HTR-8/SVneo (cell line): ENCODE measurements around the gene ANKRD66.
"Not testable (repeated sequence)": the region's sequence is repeated elsewhere in the genome, so short reads cannot be mapped to it uniquely, and the experiment has no call there.

ENCODE experiments used
- DNase-seq: peaks from one replicate; pipeline ENCODE4 v3.0.0; 2011; ENCODE audit warnings: low spot score, mixed read lengths; ENCODE audit not compliant: insufficient read length
- FAIRE-seq: peaks from 2 replicates; lab custom pipeline; 2011; peaks lifted over from hg19 to GRCh38; lab: Jason Lieb, UNC

Gene ANKRD66

GRCh38 chr6:46746696-46747095, at the start of gene ANKRD66:
Gene ANKRD66, plus strand, starts transcription at chr6:46746933. Its CDS starts 5,016 bp downstream, at chr6:46751949.
- FAIRE-seq, result no peak
- DNase-seq, result no peak

GRCh38 chr6:46699970-46700369, 46.8 kb upstream of the ANKRD66 start:
- no peak for FAIRE-seq
- no peak for DNase-seq

GRCh38 chr6:46704562-46704961, 42.2 kb upstream of the ANKRD66 start:
- DNase-seq, result peak; percentile 7
- FAIRE-seq, result no peak

- no peak for FAIRE-seq
Measured at GRCh38 chr6:46706464-46706863, 40.3 kb upstream of the ANKRD66 start.

GRCh38 chr6:46711491-46711890, 35.2 kb upstream of the ANKRD66 start:
- DNase-seq, result no peak
- FAIRE-seq, result no peak

More at GRCh38 chr6:46706464-46706863, 40.3 kb upstream of the ANKRD66 start:
- no peak for DNase-seq

- DNase-seq, result no peak
Measured at GRCh38 chr6:46715141-46715540, 31.6 kb upstream of the ANKRD66 start.

GRCh38 chr6:46719099-46719498, 27.6 kb upstream of the ANKRD66 start:
- DNase-seq, result no peak
- no peak for FAIRE-seq

More at GRCh38 chr6:46715141-46715540, 31.6 kb upstream of the ANKRD66 start:
- FAIRE-seq, result no peak

GRCh38 chr6:46720401-46720800, 26.3 kb upstream of the ANKRD66 start:
- no peak for FAIRE-seq
- no peak for DNase-seq

- DNase-seq, result no peak
- no peak for FAIRE-seq
Measured at GRCh38 chr6:46729787-46730326, 16.9 kb upstream of the ANKRD66 start.

- FAIRE-seq (no peak), DNase-seq (no peak)
Measured at GRCh38 chr6:46730921-46731461, 15.7 kb upstream of the ANKRD66 start.

- FAIRE-seq (no peak), DNase-seq (no peak)
Measured at GRCh38 chr6:46733341-46733801, 13.4 kb upstream of the ANKRD66 start.

- no peak for FAIRE-seq
- peak; percentile 27 for DNase-seq
Measured at GRCh38 chr6:46734867-46735719, 11.6 kb upstream of the ANKRD66 start, which contains the start of gene PLA2G7. Gene PLA2G7, minus strand, starts transcription at chr6:46735375. Its CDS starts 12,484 bp downstream, at chr6:46722891.

GRCh38 chr6:46735720-46736031, 11.1 kb upstream of the ANKRD66 start:
- FAIRE-seq, result no peak

GRCh38 chr6:46736906-46737305, 9.8 kb upstream of the ANKRD66 start:
- DNase-seq, result no peak
- FAIRE-seq, result no peak

More at GRCh38 chr6:46735720-46736031, 11.1 kb upstream of the ANKRD66 start:
- DNase-seq, result no peak

GRCh38 chr6:46741482-46741881, 5.3 kb upstream of the ANKRD66 start:
- DNase-seq (no peak), FAIRE-seq (no peak)

GRCh38 chr6:46741910-46742309, 4.8 kb upstream of the ANKRD66 start:
- DNase-seq, result no peak
- FAIRE-seq, result no peak

GRCh38 chr6:46743425-46744158, 3.1 kb upstream of the ANKRD66 start:
- DNase-seq (no peak), FAIRE-seq (no peak)

- FAIRE-seq, result not testable (repeated sequence)
Measured at GRCh38 chr6:46744159-46744725, 2.5 kb upstream of the ANKRD66 start.

GRCh38 chr6:46745973-46746372, 760 bp upstream of the ANKRD66 start:
- FAIRE-seq, result no peak
- DNase-seq, result no peak

More at GRCh38 chr6:46744159-46744725, 2.5 kb upstream of the ANKRD66 start:
- DNase-seq, result not testable (repeated sequence)

- FAIRE-seq (no peak), DNase-seq (no peak)
Measured at GRCh38 chr6:46748940-46749503, 2.3 kb downstream of the ANKRD66 start.
